Trophoblast cell (in vitro differentiated cells and primary cell): ENCODE data around the gene NPTX1.

Experiments
- DNase-seq, 2 donors: peaks; one replicate each; pipeline ENCODE4 v3.0.0-alpha.2; 2016
- H2AFZ ChIP-seq: 2 replicates; pipeline ENCODE4 v1.6.1; 2013; ENCODE audit warnings: low read length, moderate library complexity, mild to moderate bottlenecking; ENCODE audit not compliant: insufficient read depth, poor library complexity
- H2AK5ac ChIP-seq: 2 replicates; pipeline ENCODE4 v1.6.1; 2013; ENCODE audit warnings: mild to moderate bottlenecking, low read length
- H2BK120ac ChIP-seq: 2 replicates; pipeline ENCODE4 v1.6.1; 2013; ENCODE audit warnings: low read length, mild to moderate bottlenecking, moderate library complexity; ENCODE audit not compliant: insufficient read depth, poor library complexity
- H2BK12ac ChIP-seq: 2 replicates; pipeline ENCODE4 v1.6.1; 2013; ENCODE audit warnings: mild to moderate bottlenecking, low read length, moderate library complexity
- H2BK5ac ChIP-seq: 2 replicates; pipeline ENCODE4 v1.6.1; 2013; ENCODE audit warnings: low read length, low read depth, moderate library complexity, mild to moderate bottlenecking; ENCODE audit not compliant: poor library complexity
- H3K14ac ChIP-seq: 2 replicates; pipeline ENCODE4 v1.6.1; 2013; ENCODE audit warnings: mild to moderate bottlenecking, low read length
- H3K18ac ChIP-seq: 2 replicates; pipeline ENCODE4 v1.6.1; 2013; ENCODE audit warnings: mild to moderate bottlenecking, low read length
- H3K23ac ChIP-seq: 2 replicates; pipeline ENCODE4 v1.6.1; 2013; ENCODE audit warnings: low read length
- H3K27ac ChIP-seq: 2 replicates; pipeline ENCODE4 v1.5.1; 2013; ENCODE audit warnings: low read depth, mild to moderate bottlenecking, inconsistent platforms, low read length, moderate library complexity
- H3K27me3 ChIP-seq: 2 replicates; pipeline ENCODE4 v1.6.1; 2013; ENCODE audit warnings: inconsistent platforms, mild to moderate bottlenecking, low read length, moderate library complexity; ENCODE audit not compliant: insufficient read depth
- H3K36me3 ChIP-seq, 2 experiments: 1 replicate in 1 of 2; 2 replicates in 1 of 2; pipeline ENCODE4 v1.6.1; 2013; ENCODE audit warnings: low read length in 2 of 2, mild to moderate bottlenecking in 2 of 2, moderate library complexity in 1 of 2; ENCODE audit not compliant: insufficient read depth in 2 of 2, control insufficient read depth in 1 of 2
- H3K4ac ChIP-seq: 2 replicates; pipeline ENCODE4 v1.6.1; 2013; ENCODE audit warnings: low read depth, mild to moderate bottlenecking, low read length, moderate library complexity
- H3K4me1 ChIP-seq, 2 experiments: 1 replicate in 1 of 2; 2 replicates in 1 of 2; pipeline ENCODE4 v1.6.1; 2013; ENCODE audit warnings: low read length in 2 of 2, mild to moderate bottlenecking in 2 of 2, moderate library complexity in 1 of 2; ENCODE audit not compliant: insufficient read depth in 2 of 2, control insufficient read depth in 1 of 2
- H3K4me2 ChIP-seq: 2 replicates; pipeline ENCODE4 v1.6.1; 2013; ENCODE audit warnings: inconsistent platforms, mild to moderate bottlenecking, low read length, moderate library complexity
- H3K4me3 ChIP-seq: 2 replicates; pipeline ENCODE4 v1.5.1; 2013; ENCODE audit warnings: mild to moderate bottlenecking, low read depth, low read length, inconsistent platforms
- H3K79me1 ChIP-seq: one replicate; pipeline ENCODE4 v1.6.1; 2013; ENCODE audit warnings: low read length
- H3K79me2 ChIP-seq: 2 replicates; pipeline ENCODE4 v1.6.1; 2013; ENCODE audit warnings: low read length, mild to moderate bottlenecking; ENCODE audit not compliant: control insufficient read depth, insufficient read depth, poor library complexity
- H3K9ac ChIP-seq: 2 replicates; pipeline ENCODE4 v1.6.1; 2013; ENCODE audit warnings: mild to moderate bottlenecking, low read length
- H3K9me3 ChIP-seq: 2 replicates; pipeline ENCODE4 v1.6.1; 2013; ENCODE audit warnings: low read depth, mild to moderate bottlenecking, control low read depth, inconsistent platforms, low read length; ENCODE audit not compliant: insufficient read depth
- H4K12ac ChIP-seq: 2 replicates; pipeline ENCODE4 v1.6.1; 2013; ENCODE audit warnings: low read depth, mild to moderate bottlenecking, low read length, moderate library complexity
- H4K8ac ChIP-seq: 2 replicates; pipeline ENCODE4 v1.6.1; 2013; ENCODE audit warnings: low read depth, mild to moderate bottlenecking, low read length, moderate library complexity
- H4K91ac ChIP-seq: one replicate; pipeline ENCODE4 v1.6.1; 2013; ENCODE audit warnings: low read depth, mild to moderate bottlenecking, low read length, moderate library complexity
- WGBS: extraction: QIAGEN DNeasy Blood & Tissue Kit; methylation state at CpG from one replicate; pipeline ENCODE4 v1.1.7; 2013; ENCODE audit warnings: missing lambda C conversion rate; ENCODE audit not compliant: insufficient read length, insufficient coverage; ENCODE audit errors: extremely low coverage; 5-methylcytosine and 5-hydroxymethylcytosine counted together

Gene NPTX1

GRCh38 chr17:80494547-80494946 is 18.1 kb upstream of the NPTX1 start:
- Histone ChIP-seq H3K79me1 (no peaks in the 10 kb centered on the region), H4K8ac (no peak overlapping the region), H2BK12ac (no peak overlapping the region), H2BK120ac (no peak overlapping the region), H3K9ac (no peak overlapping the region), H3K27ac (no peak overlapping the region), H3K36me3 (no peaks in the 10 kb centered on the region), H4K12ac (no peak overlapping the region), H3K23ac (no peak overlapping the region), H3K9me3 (peaks cover 6% of the 10 kb centered on the region), H2BK5ac (no peak overlapping the region), H3K4me2 (no peak overlapping the region), H3K4me3 (no peak overlapping the region), H4K91ac (no peak overlapping the region), H2AK5ac (no peak overlapping the region), H3K79me2 (no peaks in the 10 kb centered on the region), H3K27me3 (no peaks in the 10 kb centered on the region), H3K4me1 (no peaks in the 10 kb centered on the region), H3K18ac (no peak overlapping the region), H2AFZ (no peak overlapping the region), H3K14ac (no peak overlapping the region), H3K4ac (no peak overlapping the region)
- DNase-seq: no peak
- WGBS: no CpG with 5 or more reads among the region's 7 CpGs

- Histone ChIP-seq H3K79me2 (no peaks in the 10 kb centered on the region), H3K27me3 (no peaks in the 10 kb centered on the region), H2AFZ (no peak overlapping the region), H3K79me1 (no peaks in the 10 kb centered on the region), H3K27ac (no peak overlapping the region), H3K9ac (no peak overlapping the region), H2AK5ac (no peak overlapping the region), H4K91ac (no peak overlapping the region), H3K18ac (no peak overlapping the region), H2BK120ac (no peak overlapping the region), H3K14ac (no peak overlapping the region), H2BK5ac (no peak overlapping the region), H4K8ac (no peak overlapping the region), H3K4me2 (no peak overlapping the region), H3K4me3 (peak overlapping the region; percentile 4), H4K12ac (no peak overlapping the region), H3K9me3 (peaks cover 7% of the 10 kb centered on the region), H3K36me3 (no peaks in the 10 kb centered on the region), H2BK12ac (no peak overlapping the region), H3K23ac (no peak overlapping the region), H3K4ac (no peak overlapping the region), H3K4me1 (no peaks in the 10 kb centered on the region)
- DNase-seq: no peak
- WGBS: no CpG with 5 or more reads among the region's 21 CpGs
These were observed 16.1 kb upstream of the NPTX1 start for GRCh38 chr17:80492343-80493136.

GRCh38 chr17:80491478-80492342 is 15.3 kb upstream of the NPTX1 start:
- Histone ChIP-seq H2AK5ac (no peak overlapping the region), H4K12ac (no peak overlapping the region), H3K23ac (no peak overlapping the region), H3K18ac (no peak overlapping the region), H2AFZ (no peak overlapping the region), H4K8ac (no peak overlapping the region), H3K9me3 (peaks cover 12% of the 10 kb centered on the region), H4K91ac (no peak overlapping the region), H3K27ac (no peak overlapping the region), H2BK12ac (no peak overlapping the region), H2BK5ac (no peak overlapping the region), H3K4me2 (no peak overlapping the region), H3K79me2 (no peaks in the 10 kb centered on the region), H3K4ac (no peak overlapping the region), H3K27me3 (no peaks in the 10 kb centered on the region), H3K79me1 (no peaks in the 10 kb centered on the region), H2BK120ac (no peak overlapping the region), H3K14ac (no peak overlapping the region), H3K4me1 (no peaks in the 10 kb centered on the region), H3K36me3 (no peaks in the 10 kb centered on the region), H3K4me3 (no peak overlapping the region), H3K9ac (no peak overlapping the region)
- no CpG with 5 or more reads among the region's 21 CpGs for WGBS
- DNase-seq: no peak

GRCh38 chr17:80487511-80487910 is 11.1 kb upstream of the NPTX1 start:
- Histone ChIP-seq H4K91ac (no peak overlapping the region), H3K14ac (no peak overlapping the region), H4K8ac (no peak overlapping the region), H3K4me2 (no peak overlapping the region), H3K9me3 (peaks cover 11% of the 10 kb centered on the region), H3K9ac (no peak overlapping the region), H2BK5ac (no peak overlapping the region), H3K23ac (no peak overlapping the region), H3K18ac (no peak overlapping the region), H3K36me3 (no peaks in the 10 kb centered on the region), H3K4ac (no peak overlapping the region), H2BK120ac (no peak overlapping the region), H2AFZ (no peak overlapping the region), H4K12ac (no peak overlapping the region), H3K79me2 (no peaks in the 10 kb centered on the region), H3K4me1 (no peaks in the 10 kb centered on the region), H3K27ac (no peak overlapping the region), H3K4me3 (no peak overlapping the region), H2AK5ac (no peak overlapping the region), H2BK12ac (no peak overlapping the region), H3K27me3 (peaks cover 2% of the 10 kb centered on the region), H3K79me1 (no peaks in the 10 kb centered on the region)
- no peak for DNase-seq
- no CpG with 5 or more reads among the region's 7 CpGs for WGBS
